Measurements from ENCODE around the gene LRRN4CL. TPM values are rescaled to one million over a fixed set of nuclear protein-coding genes. Genes with fewer than 3 reads are reported as not detected.

LRRN4CL gene
- total RNA-seq, 2 experiments from 2014 or later, result 0.65 to 0.79 TPM

GRCh38 chr11:62688491-62688890 is 839 bp downstream of the LRRN4CL start:
- Histone ChIP-seq H3K79me2 (ENCODE audit: insufficient read depth, low read depth, low read length) (no peaks in the 10 kb centered on the region), H3K36me3 (ENCODE audit: insufficient read depth, low read length) (peaks cover 42% of the 10 kb centered on the region), H3K27ac (ENCODE audit: low read depth, low read length, poor library complexity, severe bottlenecking) (no peak overlapping the region), H3K9me2 (ENCODE audit: insufficient read depth, low read length) (no peaks in the 10 kb centered on the region), H3K4me3 (ENCODE audit: low read depth, low read length, poor library complexity, severe bottlenecking) (no peak overlapping the region), H4K20me1 (ENCODE audit: insufficient read depth, low read length) (no peaks in the 10 kb centered on the region), H3K9me3 (ENCODE audit: low read length) (no peaks in the 10 kb centered on the region), H3K4me2 (ENCODE audit: low read length) (no peak overlapping the region), H3K4me1 (ENCODE audit: insufficient read depth, low read length, poor library complexity, severe bottlenecking) (no peaks in the 10 kb centered on the region), H2AFZ (ENCODE audit: low read length) (no peak overlapping the region)
- no peak for DNase-seq (ENCODE audit: low spot score)
- POLR2A ChIA-PET, result interaction anchor here (1.2 to 1.9 kb wide), 2 partner anchors 11 to 39 kb away, joined by 3 to 4 read pairs; partner anchors contain the start of gene HNRNPUL2
- intact Hi-C loops (cut with micrococcal nuclease; ENCODE audit: unreplicated experiment), result no loop called here
- BruUV-seq (replicated peaks), result no TSS peak
- CTCF ChIA-PET (ENCODE audit: unreplicated experiment), result no interaction called here
- TF ChIP-seq CTCF (conservative IDR thresholded peaks at IDR 0.05; ENCODE audit: low read length), result no peak
- no peak for TF ChIP-seq EZH2phosphoT487 (IDR thresholded peaks at IDR 0.05; ENCODE audit: borderline replicate concordance, low read depth, low read length)

GRCh38 chr11:62687508-62688396 is 1.6 kb downstream of the LRRN4CL start:
- Histone ChIP-seq H3K4me3 (ENCODE audit: low read depth, low read length, poor library complexity, severe bottlenecking) (no peak overlapping the region), H3K36me3 (ENCODE audit: insufficient read depth, low read length) (peaks cover 35% of the 10 kb centered on the region), H3K79me2 (ENCODE audit: insufficient read depth, low read depth, low read length) (no peaks in the 10 kb centered on the region), H4K20me1 (ENCODE audit: insufficient read depth, low read length) (no peaks in the 10 kb centered on the region), H2AFZ (ENCODE audit: low read length) (no peak overlapping the region), H3K4me1 (ENCODE audit: insufficient read depth, low read length, poor library complexity, severe bottlenecking) (no peaks in the 10 kb centered on the region), H3K27ac (ENCODE audit: low read depth, low read length, poor library complexity, severe bottlenecking) (no peak overlapping the region), H3K4me2 (ENCODE audit: low read length) (no peak overlapping the region), H3K9me2 (ENCODE audit: insufficient read depth, low read length) (no peaks in the 10 kb centered on the region), H3K9me3 (ENCODE audit: low read length) (no peaks in the 10 kb centered on the region)
- TF ChIP-seq EZH2phosphoT487 (IDR thresholded peaks at IDR 0.05; ENCODE audit: borderline replicate concordance, low read depth, low read length), result no peak
- TF ChIP-seq CTCF (conservative IDR thresholded peaks at IDR 0.05; ENCODE audit: low read length), result no peak
- ChIA-PET CTCF (ENCODE audit: unreplicated experiment) (no interaction called here), POLR2A (interaction anchor here (1.9 kb wide), 1 partner anchor 40 kb away, joined by 4 read pairs; the partner anchor contains the start of gene HNRNPUL2)
- intact Hi-C loops (cut with micrococcal nuclease; ENCODE audit: unreplicated experiment), result no loop called here
- no TSS peak for BruUV-seq (replicated peaks)
- no peak for DNase-seq (ENCODE audit: low spot score)

GRCh38 chr11:62682518-62682917 is 6.8 kb downstream of the LRRN4CL start:
- Histone ChIP-seq H3K4me2 (ENCODE audit: low read length) (no peak overlapping the region), H3K9me2 (ENCODE audit: insufficient read depth, low read length) (no peaks in the 10 kb centered on the region), H3K36me3 (ENCODE audit: insufficient read depth, low read length) (peaks cover under 1% of the 10 kb centered on the region; the same call in 1 of the 2 replicates), H3K79me2 (ENCODE audit: insufficient read depth, low read depth, low read length) (peaks cover 14% of the 10 kb centered on the region; the same call in 1 of the 2 replicates), H2AFZ (ENCODE audit: low read length) (no peak overlapping the region), H4K20me1 (ENCODE audit: insufficient read depth, low read length) (no peaks in the 10 kb centered on the region), H3K4me1 (ENCODE audit: insufficient read depth, low read length, poor library complexity, severe bottlenecking) (peaks cover 24% of the 10 kb centered on the region), H3K4me3 (ENCODE audit: low read depth, low read length, poor library complexity, severe bottlenecking) (no peak overlapping the region), H3K27ac (ENCODE audit: low read depth, low read length, poor library complexity, severe bottlenecking) (no peak overlapping the region), H3K9me3 (ENCODE audit: low read length) (no peaks in the 10 kb centered on the region)
- no peak for DNase-seq (ENCODE audit: low spot score)
- BruUV-seq (replicated peaks), result no TSS peak
- POLR2A ChIA-PET, result no interaction called here
- intact Hi-C loops (cut with micrococcal nuclease; ENCODE audit: unreplicated experiment), result no loop called here
- CTCF ChIA-PET (ENCODE audit: unreplicated experiment), result interaction anchor here (1.0 kb wide), 1 partner anchor 71 kb away, joined by 5 read pairs; the partner anchor contains the start of gene ZBTB3
- TF ChIP-seq EZH2phosphoT487 (IDR thresholded peaks at IDR 0.05; ENCODE audit: borderline replicate concordance, low read depth, low read length), result no peak
- TF ChIP-seq CTCF (conservative IDR thresholded peaks at IDR 0.05; ENCODE audit: low read length), result no peak

Measured in OCI-LY7 (cell line).